HS-27A (cell line): Measurements from ENCODE around the gene MYO15B.

Experiments used
- DNase-seq: peaks from one replicate; pipeline ENCODE4 v3.0.0-alpha.2; 2012; ENCODE audit warnings: low read depth, missing footprints

MYO15B gene

DNA sequence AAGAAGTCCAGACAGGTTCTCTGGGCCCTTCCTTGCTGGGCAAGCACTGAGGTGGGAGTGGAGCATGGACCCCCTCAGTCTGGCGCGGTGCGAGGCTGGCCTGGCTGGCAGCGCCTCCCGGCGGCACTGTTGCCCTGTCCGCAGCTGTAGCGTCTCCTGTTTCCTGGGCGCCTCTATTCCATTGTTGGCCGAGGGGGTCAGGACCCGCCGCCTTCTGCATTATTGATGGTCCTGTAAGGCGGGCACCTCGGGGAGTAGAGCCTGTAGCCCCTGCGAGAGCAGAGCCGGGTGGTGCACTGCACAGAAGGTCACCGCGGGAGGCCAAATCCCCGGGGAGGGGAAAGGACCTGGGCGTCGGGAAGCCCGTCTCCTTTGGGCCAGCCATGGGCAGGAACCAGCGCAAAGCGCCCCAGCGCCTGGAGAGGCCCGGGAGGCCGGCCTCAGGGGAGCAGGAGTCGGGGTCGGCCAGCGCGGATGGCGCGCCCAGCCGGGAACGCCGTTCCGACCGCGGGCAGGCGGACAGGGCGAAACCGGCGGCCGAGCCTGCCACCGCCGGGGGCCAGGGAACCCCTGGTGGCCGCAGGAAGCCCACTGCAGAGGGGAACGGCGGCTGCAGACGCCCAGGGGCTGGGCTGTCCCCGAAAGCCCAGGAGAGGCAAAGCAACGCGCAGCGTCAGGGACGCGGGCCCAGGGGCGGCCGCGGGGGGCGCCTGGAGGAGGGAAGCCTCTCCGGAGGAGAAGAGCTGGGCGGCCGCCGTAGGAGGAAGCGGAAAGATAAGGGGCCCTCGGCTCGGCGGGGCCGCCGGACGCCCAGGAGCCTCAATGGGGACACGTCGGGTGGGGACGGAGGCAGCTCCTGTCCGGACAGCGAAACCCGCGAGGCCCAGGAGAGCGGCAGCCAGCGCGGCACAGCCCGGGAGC, at the start of gene MYO15B:
Gene MYO15B, plus strand, starts transcription at position 126 of the 921 bp plus-strand sequence. Its CDS starts 258 bp downstream, at position 384.
- DNase-seq, result no peak

DNA sequence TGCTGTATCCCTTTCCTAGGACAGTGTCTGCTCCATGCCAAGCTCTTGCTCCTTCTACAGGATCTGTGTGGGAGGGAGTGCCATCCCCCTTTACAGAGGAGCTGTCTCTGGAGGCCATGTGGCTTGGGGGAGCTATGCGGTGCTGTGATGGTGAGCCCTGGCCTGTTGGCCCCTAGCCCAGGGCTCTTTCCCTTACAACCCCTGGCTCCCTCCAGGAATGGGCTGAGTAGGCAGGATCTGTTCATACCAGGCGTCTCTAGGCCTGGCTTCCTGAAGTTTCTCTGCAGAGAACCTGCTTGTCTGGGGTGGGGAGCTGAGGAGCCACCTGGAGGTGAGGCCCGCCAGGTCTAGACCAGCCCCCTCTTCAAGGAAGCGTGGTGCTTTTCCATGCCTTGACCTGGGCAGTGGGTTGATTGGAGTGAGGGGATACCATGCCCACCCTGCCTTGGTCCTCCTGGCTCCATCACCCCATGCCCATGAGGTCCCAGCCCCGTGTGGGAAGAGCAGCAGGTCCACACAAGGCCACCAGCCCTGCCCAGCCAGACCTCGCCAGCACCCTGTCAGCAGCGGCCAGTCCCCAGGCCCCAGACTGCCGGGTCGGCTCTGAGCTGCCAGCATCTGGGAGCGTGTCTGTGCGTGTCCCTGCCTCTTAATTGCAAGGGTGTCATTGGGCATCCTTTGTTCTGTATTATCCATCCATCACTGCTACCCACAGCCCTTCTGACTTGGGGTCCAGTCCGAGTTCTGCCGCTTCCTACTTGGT, 47.5 kb upstream of the MYO15B start:
- DNase-seq, result no peak

GRCh38 chr17:75540923-75541503, 46.6 kb upstream of the MYO15B start:
- no peak for DNase-seq

DNA sequence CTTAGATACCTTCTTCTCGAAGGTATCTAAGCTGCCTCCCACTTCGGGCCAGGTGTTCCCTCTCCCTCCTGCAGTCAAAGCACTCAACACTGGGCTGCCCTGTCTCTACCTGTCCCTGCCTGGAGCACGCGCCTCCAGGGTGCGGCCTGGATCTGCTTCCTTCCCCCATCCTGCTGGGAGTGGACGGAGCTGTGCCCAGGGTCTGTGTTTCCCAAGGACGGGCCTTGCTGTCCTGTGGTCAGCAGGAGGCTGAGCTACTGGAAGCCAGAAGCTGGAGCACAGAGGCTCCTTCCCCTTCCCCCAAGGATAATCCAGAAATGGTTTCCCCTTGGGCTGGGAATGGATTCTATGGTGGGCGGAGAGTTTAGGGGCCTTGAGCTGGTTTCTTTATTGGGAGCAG, 45.4 kb upstream of the MYO15B start:
- no peak for DNase-seq

DNA sequence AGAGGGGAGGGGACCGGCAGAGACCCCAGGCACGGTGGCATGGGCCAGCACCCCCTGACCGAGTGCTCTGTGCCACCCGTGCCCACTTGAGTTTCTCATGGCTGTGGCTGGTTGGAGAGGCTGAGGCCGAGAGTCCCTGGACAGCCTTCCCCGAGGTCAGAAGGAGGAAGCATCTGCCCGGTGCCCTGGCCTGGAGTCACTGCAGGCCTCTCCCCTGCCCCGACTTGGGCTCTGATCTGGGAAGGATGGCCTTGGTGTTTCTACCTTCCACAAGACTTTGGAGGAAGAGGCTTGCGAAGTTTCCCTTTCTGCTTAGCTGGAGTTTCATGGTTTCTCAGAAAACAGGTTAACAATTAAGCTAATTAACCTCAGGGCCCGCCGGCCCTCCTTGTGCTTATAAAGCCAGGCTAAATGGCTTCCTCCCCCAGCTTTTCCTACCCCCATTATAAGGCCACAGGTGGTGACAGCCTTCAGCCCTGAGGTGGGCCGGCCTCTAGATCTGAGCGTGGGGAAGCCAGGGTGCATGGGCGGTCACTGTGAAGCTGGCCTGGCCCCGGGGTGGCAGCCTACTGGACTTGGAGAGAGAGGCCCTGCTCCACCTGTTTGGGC, 44.8 kb upstream of the MYO15B start:
- no peak for DNase-seq

- DNase-seq, result no peak
Observed at GRCh38 chr17:75544250-75544649, 43.4 kb upstream of the MYO15B start.

- DNase-seq, result no peak
Observed at GRCh38 chr17:75546181-75546580, 41.4 kb upstream of the MYO15B start.

DNA sequence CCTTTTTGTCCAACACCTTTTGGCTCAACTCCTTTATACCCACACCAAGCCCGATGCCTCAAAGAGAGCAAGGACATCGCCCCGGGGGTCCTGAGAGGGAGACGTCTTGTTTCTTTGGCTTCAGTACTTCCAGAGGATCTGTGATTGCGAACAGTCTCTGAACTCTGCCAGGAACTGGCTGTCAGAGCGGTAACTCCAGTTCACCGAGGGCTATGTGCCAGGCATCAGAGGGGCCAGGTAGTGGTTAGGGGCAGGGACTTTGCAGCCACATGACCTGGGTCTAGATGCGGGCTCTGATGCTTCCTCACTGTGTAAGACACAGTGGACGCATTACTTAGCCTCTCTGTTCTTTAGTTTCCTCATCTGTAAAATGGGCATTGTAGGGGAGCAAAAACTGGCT, 40.5 kb upstream of the MYO15B start:
- no peak for DNase-seq

- no peak for DNase-seq
Observed at GRCh38 chr17:75548813-75549212, 38.8 kb upstream of the MYO15B start.

- no peak for DNase-seq
Observed at GRCh38 chr17:75549246-75550138, 38.1 kb upstream of the MYO15B start.

DNA sequence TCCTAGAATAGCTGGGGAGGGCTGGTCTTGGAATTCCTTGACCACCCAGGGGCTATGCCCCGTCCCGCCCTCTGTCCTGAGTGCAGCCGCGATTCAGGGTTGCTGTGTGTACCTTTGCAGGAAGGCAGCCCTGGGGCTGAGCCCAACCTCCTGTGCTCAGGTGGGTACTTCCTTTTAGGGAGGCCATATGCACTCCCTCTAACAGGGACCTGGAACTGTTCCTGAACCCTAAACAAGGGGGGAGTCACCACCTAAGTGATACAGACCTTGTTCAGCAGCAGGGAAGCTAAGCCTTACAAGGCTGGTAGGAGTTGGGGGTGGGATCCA, 37.5 kb upstream of the MYO15B start:
- DNase-seq, result no peak

DNA sequence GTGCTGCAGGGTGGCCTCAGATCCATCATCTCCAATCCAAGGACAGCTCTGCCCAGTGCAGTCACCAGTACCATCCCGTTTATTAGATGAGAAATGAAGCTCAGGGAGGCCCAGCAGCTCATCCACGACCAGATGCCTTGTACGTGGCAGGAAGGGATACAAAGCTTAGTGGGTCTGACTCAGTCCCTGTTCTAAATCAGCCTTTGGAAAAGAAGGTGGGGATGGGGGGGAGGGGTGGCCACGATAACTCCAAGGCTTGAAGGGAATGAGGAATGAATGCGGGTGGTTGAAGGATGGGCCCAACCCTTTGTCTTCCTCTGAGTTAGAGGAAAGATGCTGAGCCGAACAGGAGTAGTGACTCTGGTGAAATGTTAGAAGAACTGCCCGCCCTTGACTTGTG, 36.3 kb upstream of the MYO15B start:
- DNase-seq, result no peak

GRCh38 chr17:75552425-75553294, 34.9 kb upstream of the MYO15B start:
- DNase-seq, result no peak

DNA sequence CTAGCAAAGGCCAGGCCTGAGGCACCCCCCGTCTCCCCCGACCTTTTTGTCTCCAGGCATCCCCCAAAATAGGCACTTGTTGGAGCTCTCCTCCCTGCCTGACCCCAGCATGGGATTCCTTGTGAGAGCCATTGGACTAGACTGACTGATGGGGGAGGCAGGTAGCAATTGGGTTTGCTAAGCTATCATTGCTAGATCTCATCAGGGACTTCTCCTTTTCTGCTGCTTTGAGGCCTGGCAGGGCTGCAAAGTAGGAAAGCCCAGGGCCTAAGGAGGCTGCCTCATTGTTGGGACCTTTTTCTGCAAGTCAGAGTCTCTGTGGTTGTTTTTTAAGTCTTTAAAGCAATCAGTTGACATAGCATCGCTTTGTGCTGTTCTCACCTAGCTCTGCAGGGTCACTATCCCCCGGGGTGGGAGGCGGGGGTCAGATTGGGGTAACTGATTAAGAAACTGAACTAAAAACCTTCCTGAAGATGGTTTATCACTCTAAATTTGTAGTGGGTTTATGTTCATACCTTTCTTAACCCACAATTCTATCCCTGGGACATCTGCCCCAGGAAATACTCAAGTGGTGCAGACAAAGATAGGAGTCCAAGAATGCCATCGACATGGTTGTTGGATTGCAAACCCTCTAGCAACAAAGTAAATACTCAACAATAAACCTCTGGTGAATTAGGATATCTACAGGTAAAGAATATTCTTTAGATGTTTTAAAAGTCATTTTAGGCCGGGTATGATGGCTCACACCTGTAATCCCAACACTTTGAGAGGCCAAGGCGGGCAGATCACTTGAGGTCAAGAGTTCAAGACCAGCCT, 34.1 kb upstream of the MYO15B start:
- no peak for DNase-seq

GRCh38 chr17:75555679-75556153, 31.9 kb upstream of the MYO15B start:
- no peak for DNase-seq

DNA sequence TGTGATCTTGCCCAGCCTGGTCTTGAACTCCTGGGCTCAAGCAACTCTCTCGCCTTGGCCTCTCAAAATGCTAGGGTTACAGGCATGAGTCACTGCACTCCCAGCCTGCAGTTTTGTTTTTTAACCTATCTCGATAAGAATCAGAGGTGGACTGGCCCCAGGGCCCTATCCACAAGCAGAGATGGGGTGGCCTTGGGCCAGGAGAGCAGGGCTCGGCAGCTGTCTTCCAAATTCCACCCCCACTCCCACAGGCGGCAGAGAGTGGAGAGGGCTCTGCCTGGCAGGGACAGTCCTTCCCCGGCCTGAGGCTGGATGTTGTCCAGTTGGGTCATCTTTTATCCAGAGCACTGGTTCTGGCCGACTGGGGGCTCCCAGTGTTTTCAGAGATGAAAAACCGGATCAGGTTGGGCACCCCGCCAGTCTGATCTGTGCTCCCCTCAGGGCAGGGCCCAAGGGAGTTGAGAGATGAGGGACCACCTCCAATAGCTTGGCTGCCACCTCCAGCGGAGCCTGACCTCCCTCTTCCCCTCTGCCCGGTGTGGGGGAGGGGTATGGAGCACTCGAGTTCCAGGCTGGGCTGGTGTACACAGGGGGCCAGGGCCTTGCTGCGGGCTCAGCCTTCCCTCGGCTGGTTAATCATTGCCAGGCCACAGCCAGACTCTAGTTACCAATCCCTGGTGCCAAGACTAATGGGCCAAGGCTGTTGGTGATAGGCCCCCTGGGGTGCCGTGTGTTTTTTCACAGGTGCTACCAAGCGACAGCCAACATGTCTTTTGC, 30.3 kb upstream of the MYO15B start:
- DNase-seq, result no peak

DNA sequence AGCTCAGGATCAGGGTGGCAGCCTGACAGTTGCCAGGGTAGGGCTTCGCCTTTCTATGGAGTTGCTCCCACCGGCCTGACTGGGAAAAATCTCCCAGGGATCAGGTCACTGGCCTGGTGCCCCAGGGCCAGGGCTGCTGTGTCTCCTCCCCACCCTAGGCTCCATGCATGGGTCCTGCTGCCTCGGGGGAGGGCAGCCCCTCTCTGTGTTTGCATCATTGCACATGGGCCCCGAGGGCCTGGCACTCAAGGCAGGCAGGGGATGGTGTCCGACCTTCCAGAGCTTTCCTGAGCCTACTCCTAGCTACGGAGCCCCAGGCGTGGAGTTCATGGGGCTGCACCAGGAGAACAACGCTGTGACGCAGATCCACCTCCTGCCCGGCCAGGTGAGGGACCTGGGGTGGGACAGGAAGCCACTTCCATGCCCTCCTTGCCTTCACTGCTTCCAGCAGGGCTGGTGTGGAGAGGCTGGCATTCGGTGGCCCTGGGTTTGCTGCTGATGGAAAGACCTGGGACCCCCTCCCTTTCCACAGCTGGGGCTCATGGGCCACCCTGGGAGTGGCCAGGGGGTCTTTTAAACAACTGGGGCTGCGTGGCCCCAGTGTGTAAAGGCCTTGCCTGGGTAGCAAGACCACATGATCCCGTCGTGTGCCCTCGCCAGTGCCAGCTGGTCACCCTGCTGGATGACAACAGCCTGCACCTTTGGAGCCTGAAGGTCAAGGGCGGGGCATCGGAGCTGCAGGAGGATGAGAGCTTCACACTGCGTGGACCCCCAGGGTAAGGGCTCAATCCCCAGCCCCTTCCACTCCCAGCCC, 29.5 kb upstream of the MYO15B start:
- no peak for DNase-seq
